Gastrocnemius medialis (tissue), 4 donors: ENCODE results near the gene PLXNA2.

Experiments used
- CTCF ChIP-seq, 5 experiments: fragments of 450-650 bp in 3 of 5; fragments of 200-600 bp in 2 of 5; sonication (generic) in 2 of 5; IDR thresholded peaks in 4 of 5; conservative IDR thresholded peaks in 1 of 5; 1 replicate in 4 of 5; 2 replicates in 1 of 5; pipeline ENCODE4 v1.5.1; 2016 to 2019; ENCODE audit warnings: antibody characterized with exemption in 5 of 5, mild to moderate bottlenecking in 3 of 5, moderate library complexity in 3 of 5
- POLR2A ChIP-seq, 2 donors: fragments of 450-650 bp; IDR thresholded peaks; one replicate each; pipeline ENCODE4 v1.6.1; 2017; ENCODE audit warnings: antibody characterized with exemption in 2 of 2, mild to moderate bottlenecking in 2 of 2, moderate library complexity in 2 of 2

GRCh38 chr1:208041505-208041904 is 202.7 kb downstream of the PLXNA2 start:
- no peak for TF ChIP-seq POLR2A (IDR thresholded peaks at IDR 0.05)
- TF ChIP-seq CTCF (IDR thresholded peaks at IDR 0.05 in 4 of 5, conservative IDR thresholded peaks at IDR 0.05 in 1 of 5), result no peak
